ENCODE results near the gene BCR. TPM values are rescaled to one million over a fixed set of nuclear protein-coding genes. Genes with fewer than 3 reads are reported as not detected.

BCR gene
- total and polyA plus RNA-seq, 2 donors (not counting 1 experiment from before 2014, with no cell fraction given): 15.7 to 66.6 TPM

DNA sequence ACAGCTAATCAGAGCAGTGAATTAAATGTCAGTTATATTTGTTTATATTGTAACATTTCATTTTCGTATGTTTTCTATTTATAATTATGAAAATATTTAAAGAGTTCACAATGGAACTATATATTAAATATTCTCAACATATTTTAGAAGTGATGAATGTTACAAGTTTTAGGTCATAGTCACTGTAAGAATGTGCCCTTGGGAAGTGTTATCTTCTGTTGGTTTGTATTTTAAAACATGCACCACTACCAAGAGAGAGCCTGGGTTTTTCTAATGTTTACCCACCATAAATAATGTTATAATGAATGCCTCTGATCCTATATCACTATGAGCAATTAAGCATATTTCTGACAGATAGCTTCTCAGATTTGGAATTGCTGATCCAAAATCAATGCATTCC, 171.0 kb downstream of the BCR start:
- H3K27me3 ChIP-seq (ENCODE audit: control insufficient read depth, insufficient read depth, low read length): peaks cover 3% of the 10 kb centered on the region
- no peak overlapping the region for H2AFZ ChIP-seq (ENCODE audit: low read length)
- no peak overlapping the region for H3K4me3 ChIP-seq (replicated peaks in 1 of 4; ENCODE audit: control extremely low read depth in 1 of 4, insufficient read depth in 1 of 4, low read depth in 3 of 4, low read length in 4 of 4)
- H3K4me2 ChIP-seq (ENCODE audit: extremely low read depth, insufficient read depth, low read length): no peak overlapping the region
- no peaks in the 10 kb centered on the region for H3K9me3 ChIP-seq (ENCODE audit: control insufficient read depth, insufficient read depth, low read depth, low read length)
- H3K36me3 ChIP-seq (ENCODE audit: control insufficient read depth, insufficient read depth, low read length): no peaks in the 10 kb centered on the region
- no peak for DNase-seq (ENCODE audit: low read depth in 2 of 2)
- no peaks in the 10 kb centered on the region for H3K79me2 ChIP-seq (ENCODE audit: control insufficient read depth, insufficient read depth, low read length)
- H3K4me1 ChIP-seq (ENCODE audit: control insufficient read depth, extremely low read depth, insufficient read depth, low read length): no peaks in the 10 kb centered on the region
- H3K9ac ChIP-seq (ENCODE audit: insufficient read depth, low read length): no peak overlapping the region
- H4K20me1 ChIP-seq (ENCODE audit: control insufficient read depth, extremely low read depth, insufficient read depth, low read length): no peaks in the 10 kb centered on the region
- TF ChIP-seq, protein P1, sequence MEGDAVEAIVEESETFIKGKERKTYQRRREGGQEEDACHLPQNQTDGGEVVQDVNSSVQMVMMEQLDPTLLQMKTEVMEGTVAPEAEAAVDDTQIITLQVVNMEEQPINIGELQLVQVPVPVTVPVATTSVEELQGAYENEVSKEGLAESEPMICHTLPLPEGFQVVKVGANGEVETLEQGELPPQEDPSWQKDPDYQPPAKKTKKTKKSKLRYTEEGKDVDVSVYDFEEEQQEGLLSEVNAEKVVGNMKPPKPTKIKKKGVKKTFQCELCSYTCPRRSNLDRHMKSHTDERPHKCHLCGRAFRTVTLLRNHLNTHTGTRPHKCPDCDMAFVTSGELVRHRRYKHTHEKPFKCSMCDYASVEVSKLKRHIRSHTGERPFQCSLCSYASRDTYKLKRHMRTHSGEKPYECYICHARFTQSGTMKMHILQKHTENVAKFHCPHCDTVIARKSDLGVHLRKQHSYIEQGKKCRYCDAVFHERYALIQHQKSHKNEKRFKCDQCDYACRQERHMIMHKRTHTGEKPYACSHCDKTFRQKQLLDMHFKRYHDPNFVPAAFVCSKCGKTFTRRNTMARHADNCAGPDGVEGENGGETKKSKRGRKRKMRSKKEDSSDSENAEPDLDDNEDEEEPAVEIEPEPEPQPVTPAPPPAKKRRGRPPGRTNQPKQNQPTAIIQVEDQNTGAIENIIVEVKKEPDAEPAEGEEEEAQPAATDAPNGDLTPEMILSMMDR (conservative IDR thresholded peaks at IDR 0.05 in 1 of 2, IDR thresholded peaks at IDR 0.05 in 1 of 2; ENCODE audit: low read depth in 1 of 2, low read length in 2 of 2): no peak
- TF ChIP-seq EZH2 (IDR thresholded peaks at IDR 0.05; ENCODE audit: low read length, missing control alignments): no peak
- H3K27ac ChIP-seq (ENCODE audit: insufficient read depth, low read length): no peak overlapping the region

DNA sequence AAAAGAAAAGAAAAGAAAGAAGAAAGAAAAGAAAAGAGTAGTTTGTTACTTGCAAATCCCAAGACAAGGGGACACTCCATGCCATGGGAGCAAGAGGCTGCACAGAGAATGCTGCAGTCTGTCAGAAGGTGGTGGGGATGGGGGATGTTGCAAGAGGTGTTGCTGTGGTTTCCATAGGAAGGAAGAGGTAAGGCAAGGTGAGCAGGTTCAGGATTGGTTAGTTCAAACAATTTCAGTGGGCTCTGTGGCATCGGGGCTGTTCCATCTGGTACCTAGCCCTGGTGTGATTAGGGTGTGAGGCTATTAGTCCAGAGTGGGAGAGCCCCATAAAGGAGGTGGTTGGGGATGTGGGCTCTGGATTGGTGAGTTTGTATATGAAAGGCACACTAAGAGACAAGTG, 172.7 kb downstream of the BCR start:
- DNase-seq (ENCODE audit: low read depth in 2 of 2): no peak
- no peak overlapping the region for H3K4me2 ChIP-seq (ENCODE audit: extremely low read depth, insufficient read depth, low read length)

DNA sequence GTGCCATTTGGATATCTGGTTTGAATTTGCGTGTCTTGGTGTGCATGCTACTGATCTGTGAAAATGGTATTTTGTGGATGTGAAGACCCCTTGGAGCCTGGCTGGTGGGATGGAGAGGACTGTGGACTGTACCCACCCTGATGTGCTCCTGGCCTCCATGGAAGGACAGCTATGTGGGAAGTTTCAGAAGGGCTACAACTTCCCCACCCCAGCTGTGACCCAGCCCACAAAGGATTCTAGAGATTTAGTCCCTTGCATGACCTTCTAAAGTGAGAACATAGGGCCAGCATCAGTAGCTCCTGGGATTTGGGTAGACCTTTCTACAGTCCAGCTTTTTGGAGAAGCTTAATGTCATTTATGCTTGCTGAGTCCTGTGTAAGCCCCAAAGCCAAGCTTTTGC, 173.4 kb downstream of the BCR start:
- no peak for DNase-seq (ENCODE audit: low read depth in 2 of 2)
- H3K4me1 ChIP-seq (ENCODE audit: control insufficient read depth, extremely low read depth, insufficient read depth, low read length): no peaks in the 10 kb centered on the region
- TF ChIP-seq, protein P1 (conservative IDR thresholded peaks at IDR 0.05 in 1 of 2, IDR thresholded peaks at IDR 0.05 in 1 of 2; ENCODE audit: low read depth in 1 of 2, low read length in 2 of 2): no peak
- TF ChIP-seq EZH2 (IDR thresholded peaks at IDR 0.05; ENCODE audit: low read length, missing control alignments): no peak
- no peak overlapping the region for H3K9ac ChIP-seq (ENCODE audit: insufficient read depth, low read length)
- H3K4me2 ChIP-seq (ENCODE audit: extremely low read depth, insufficient read depth, low read length): no peak overlapping the region
- H3K36me3 ChIP-seq (ENCODE audit: control insufficient read depth, insufficient read depth, low read length): no peaks in the 10 kb centered on the region
- H3K9me3 ChIP-seq (ENCODE audit: control insufficient read depth, insufficient read depth, low read depth, low read length): no peaks in the 10 kb centered on the region
- no peak overlapping the region for H2AFZ ChIP-seq (ENCODE audit: low read length)
- H3K27ac ChIP-seq (ENCODE audit: insufficient read depth, low read length): no peak overlapping the region
- no peaks in the 10 kb centered on the region for H4K20me1 ChIP-seq (ENCODE audit: control insufficient read depth, extremely low read depth, insufficient read depth, low read length)
- no peaks in the 10 kb centered on the region for H3K79me2 ChIP-seq (ENCODE audit: control insufficient read depth, insufficient read depth, low read length)
- H3K27me3 ChIP-seq (ENCODE audit: control insufficient read depth, insufficient read depth, low read length): peaks cover 3% of the 10 kb centered on the region
- no peak overlapping the region for H3K4me3 ChIP-seq (replicated peaks in 1 of 4; ENCODE audit: control extremely low read depth in 1 of 4, insufficient read depth in 1 of 4, low read depth in 3 of 4, low read length in 4 of 4)

More for the DNA sequence above, 172.7 kb downstream of the BCR start:
- H3K27ac ChIP-seq (ENCODE audit: insufficient read depth, low read length): no peak overlapping the region
- TF ChIP-seq EZH2 (IDR thresholded peaks at IDR 0.05; ENCODE audit: low read length, missing control alignments): no peak
- TF ChIP-seq, protein P1 (conservative IDR thresholded peaks at IDR 0.05 in 1 of 2, IDR thresholded peaks at IDR 0.05 in 1 of 2; ENCODE audit: low read depth in 1 of 2, low read length in 2 of 2): no peak
- no peaks in the 10 kb centered on the region for H3K79me2 ChIP-seq (ENCODE audit: control insufficient read depth, insufficient read depth, low read length)
- H3K9ac ChIP-seq (ENCODE audit: insufficient read depth, low read length): no peak overlapping the region
- H3K36me3 ChIP-seq (ENCODE audit: control insufficient read depth, insufficient read depth, low read length): no peaks in the 10 kb centered on the region
- H2AFZ ChIP-seq (ENCODE audit: low read length): no peak overlapping the region
- H3K4me1 ChIP-seq (ENCODE audit: control insufficient read depth, extremely low read depth, insufficient read depth, low read length): no peaks in the 10 kb centered on the region
- H3K4me3 ChIP-seq (replicated peaks in 1 of 4; ENCODE audit: control extremely low read depth in 1 of 4, insufficient read depth in 1 of 4, low read depth in 3 of 4, low read length in 4 of 4): no peak overlapping the region
- H4K20me1 ChIP-seq (ENCODE audit: control insufficient read depth, extremely low read depth, insufficient read depth, low read length): no peaks in the 10 kb centered on the region
- no peaks in the 10 kb centered on the region for H3K9me3 ChIP-seq (ENCODE audit: control insufficient read depth, insufficient read depth, low read depth, low read length)
- peaks cover 3% of the 10 kb centered on the region for H3K27me3 ChIP-seq (ENCODE audit: control insufficient read depth, insufficient read depth, low read length)
